PC-3 (cell line): ENCODE measurements around the gene OCA2. TPM values are rescaled to one million over a fixed set of nuclear protein-coding genes. Genes with fewer than 3 reads are reported as not detected.

Experiments
- ATAC-seq: fragments of 200-7000 bp; cut with Tn5 transposase; 2 replicates; pipeline ENCODE4 v1.9.1; 2020; ENCODE audit warnings: mild to moderate bottlenecking, moderate library complexity
- BruUV-seq: library from RNA; stranded (reverse); fragments of 400-500 nt; replicated peaks from 2 replicates; lab custom pipeline; 2021; lab: Mats Ljungman, UMichigan
- CTCF ChIA-PET: fragments of 300-600 bp; sonication (Branson Sonifier 250); formaldehyde crosslinking; loops from one replicate; lab custom pipeline; 2022; ENCODE audit warnings: antibody characterized with exemption; lab: Charles Lee
- POLR2A ChIA-PET: fragments of 300-600 bp; sonication (Branson Sonifier 250); formaldehyde crosslinking; loops from one replicate; lab custom pipeline; 2022; ENCODE audit warnings: antibody characterized with exemption; ENCODE audit not compliant: unreplicated experiment; lab: Charles Lee
- DNase-seq: peaks from one replicate; pipeline ENCODE4 v3.0.0-alpha.2; 2015
- H2AFZ ChIP-seq: fragments of 300-600 bp; sonication (generic); 2 replicates; pipeline ENCODE4 v1.6.0; 2016; ENCODE audit warnings: antibody characterized with exemption, low read length
- H3F3A ChIP-seq: fragments of 300-600 bp; sonication (generic); one replicate; pipeline ENCODE4 v1.6.0; 2017; ENCODE audit warnings: antibody characterized with exemption, low read length, control low read depth, mild to moderate bottlenecking; ENCODE audit not compliant: unreplicated experiment
- H3K27ac ChIP-seq: fragments of 300-600 bp; sonication (generic); 2 replicates; pipeline ENCODE4 v1.5.1; 2016; ENCODE audit warnings: mild to moderate bottlenecking, low read length
- H3K27me3 ChIP-seq: fragments of 300-600 bp; sonication (generic); 2 replicates; pipeline ENCODE4 v1.6.1; 2016; ENCODE audit warnings: low read length, mixed read lengths
- H3K36me3 ChIP-seq: fragments of 300-600 bp; sonication (generic); 2 replicates; pipeline ENCODE4 v1.6.1; 2016; ENCODE audit warnings: low read depth, mixed run types, low read length, mixed read lengths
- H3K4me1 ChIP-seq: fragments of 300-600 bp; sonication (generic); 2 replicates; pipeline ENCODE4 v1.5.1; 2016; ENCODE audit warnings: low read length; ENCODE audit not compliant: insufficient read depth
- H3K4me2 ChIP-seq: fragments of 300-600 bp; sonication (generic); 2 replicates; pipeline ENCODE4 v1.6.0; 2016; ENCODE audit warnings: low read length
- H3K4me3 ChIP-seq: fragments of 300-600 bp; sonication (generic); 2 replicates; pipeline ENCODE4 v1.5.1; 2016; ENCODE audit warnings: mild to moderate bottlenecking, low read length, mixed read lengths
- H3K79me2 ChIP-seq: fragments of 300-600 bp; sonication (generic); 2 replicates; pipeline ENCODE4 v1.6.1; 2017; ENCODE audit warnings: low read length, mixed read lengths
- H3K9ac ChIP-seq: fragments of 300-600 bp; sonication (generic); 2 replicates; pipeline ENCODE4 v1.6.0; 2016; ENCODE audit warnings: mild to moderate bottlenecking, low read length
- H3K9me2 ChIP-seq: fragments of 300-600 bp; sonication (generic); replicated peaks from 2 replicates; pipeline ENCODE4 v1.6.1; 2016; ENCODE audit warnings: mixed run types, low read length, mixed read lengths
- H3K9me3 ChIP-seq: fragments of 300-600 bp; sonication (generic); 2 replicates; pipeline ENCODE4 v1.6.1; 2016; ENCODE audit warnings: low read length, mixed read lengths
- H4K20me1 ChIP-seq: fragments of 300-600 bp; sonication (generic); 2 replicates; pipeline ENCODE4 v1.6.1; 2016; ENCODE audit warnings: low read length, mixed read lengths
- CTCF ChIP-seq: fragments of 300-600 bp; sonication (generic); conservative IDR thresholded peaks from 2 replicates; pipeline ENCODE4 v1.5.1; 2017; ENCODE audit warnings: antibody characterized with exemption, low read depth, mild to moderate bottlenecking, low read length
- EZH2 ChIP-seq: fragments of 300-600 bp; sonication (generic); IDR thresholded peaks from one replicate; pipeline ENCODE4 v1.6.1; 2017; ENCODE audit warnings: antibody characterized with exemption, mild to moderate bottlenecking, low read length; ENCODE audit not compliant: unreplicated experiment
- EZH2phosphoT487 ChIP-seq: fragments of 300-600 bp; sonication (generic); IDR thresholded peaks from 2 replicates; pipeline ENCODE4 v1.6.1; 2018; ENCODE audit warnings: mild to moderate bottlenecking, antibody characterized with exemption, low read length, borderline replicate concordance
- intact Hi-C: fragments of 100-400 bp; cut with micrococcal nuclease; formaldehyde crosslinking; loops from 2 replicates; pipeline ENCODE4 v1.9.0; 2023
- total RNA-seq: library from RNA; depleted of rRNA; stranded (reverse); fragments of >200 nt; gene quantifications from 2 replicates; pipeline ENCODE4 v1.2.3, GENCODE V29; 2014

OCA2 gene
- total RNA-seq, 1 experiment from 2014 or later = not detected

GRCh38 chr15:27872355-27872754, 226.8 kb downstream of the OCA2 start:
- intact Hi-C loops = no loop called here
- Histone ChIP-seq H4K20me1 (no peaks in the 10 kb centered on the region), H3F3A (no peaks in the 10 kb centered on the region), H3K4me2 (no peak overlapping the region), H2AFZ (no peak overlapping the region), H3K9ac (no peak overlapping the region), H3K27me3 (no peaks in the 10 kb centered on the region), H3K9me2 (no peaks in the 10 kb centered on the region), H3K79me2 (no peaks in the 10 kb centered on the region), H3K27ac (no peak overlapping the region), H3K4me1 (no peaks in the 10 kb centered on the region), H3K4me3 (no peak overlapping the region), H3K9me3 (peaks cover 20% of the 10 kb centered on the region; the same call in 1 of the 2 replicates), H3K36me3 (no peaks in the 10 kb centered on the region)
- ChIA-PET CTCF (no interaction called here), POLR2A (no interaction called here)
- DNase-seq (no peak), ATAC-seq (no peak)
- BruUV-seq = no TSS peak
- TF ChIP-seq EZH2phosphoT487 (no peak), EZH2 (no peak), CTCF (no peak)

- BruUV-seq = no TSS peak
- CTCF ChIA-PET = no interaction called here
Measured at GRCh38 chr15:27871902-27872260, 227.2 kb downstream of the OCA2 start.

More at GRCh38 chr15:27871902-27872260, 227.2 kb downstream of the OCA2 start:
- POLR2A ChIA-PET = no interaction called here
- H3K4me3 ChIP-seq = no peak overlapping the region
- H4K20me1 ChIP-seq = no peaks in the 10 kb centered on the region
- H3K79me2 ChIP-seq = no peaks in the 10 kb centered on the region
- DNase-seq (no peak), ATAC-seq (no peak)
- peaks cover 15% of the 10 kb centered on the region; the same call in 1 of the 2 replicates for H3K9me3 ChIP-seq
- H3K4me1 ChIP-seq = no peaks in the 10 kb centered on the region
- TF ChIP-seq EZH2phosphoT487 (no peak), EZH2 (no peak), CTCF (no peak)
- intact Hi-C loops = no loop called here
- no peak overlapping the region for H2AFZ ChIP-seq
- H3K9me2 ChIP-seq = no peaks in the 10 kb centered on the region
- no peaks in the 10 kb centered on the region for H3K36me3 ChIP-seq
- no peak overlapping the region for H3K27ac ChIP-seq
- no peaks in the 10 kb centered on the region for H3F3A ChIP-seq
- no peak overlapping the region for H3K4me2 ChIP-seq
- no peaks in the 10 kb centered on the region for H3K27me3 ChIP-seq
- H3K9ac ChIP-seq = no peak overlapping the region
